Stimulated activated CD8-positive, alpha-beta memory T cell treated with anti-CD3 and anti-CD28 coated beads, Interleukin-12 subunit alpha, Interleukin-12 subunit beta, amount 100 ng/mL, for 24 hours (primary cell): ENCODE results near the gene EXT2.
A peak's percentile ranks its signal among the peaks of the same experiment; 100 is the strongest.

Source experiments
- DNase-seq: peaks from one replicate; pipeline ENCODE4 v3.0.0-alpha.2; 2020; ENCODE audit errors: extremely low read depth

Gene EXT2

DNA sequence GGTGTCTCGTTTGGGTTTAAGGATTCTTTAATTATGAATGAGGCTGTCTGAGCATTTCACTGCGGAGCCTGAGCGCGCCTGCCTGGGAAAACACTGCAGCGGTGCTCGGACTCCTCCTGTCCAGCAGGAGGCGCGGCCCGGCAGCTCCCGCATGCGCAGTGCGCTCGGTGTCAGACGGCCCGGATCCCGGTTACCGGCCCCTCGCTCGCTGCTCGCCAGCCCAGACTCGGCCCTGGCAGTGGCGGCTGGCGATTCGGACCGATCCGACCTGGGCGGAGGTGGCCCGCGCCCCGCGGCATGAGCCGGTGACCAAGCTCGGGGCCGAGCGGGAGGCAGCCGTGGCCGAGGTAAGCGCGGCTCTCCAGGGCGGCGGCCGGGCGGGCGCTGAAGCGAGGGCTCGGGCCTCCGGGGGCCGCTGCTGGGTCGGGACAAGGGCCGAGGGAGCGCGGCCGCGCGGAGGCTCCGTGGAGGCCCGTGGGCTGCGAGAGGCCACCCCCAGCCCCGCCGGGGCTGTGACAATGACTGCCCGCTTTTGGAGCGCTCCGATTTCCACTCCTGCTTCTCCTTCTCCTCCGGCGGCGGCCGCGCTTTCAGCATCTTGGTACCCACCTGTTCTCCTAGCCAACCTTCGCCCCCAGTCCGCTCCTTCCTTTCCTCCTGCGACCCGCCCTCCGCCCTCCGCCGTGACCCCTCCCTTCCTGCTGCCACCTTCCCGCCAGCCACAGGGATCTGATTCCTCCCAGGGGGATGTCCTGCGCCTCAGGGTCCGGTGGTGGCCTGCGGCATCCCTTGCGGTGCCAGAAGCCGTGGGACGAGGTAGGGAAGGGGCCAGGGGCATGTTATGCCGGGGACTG, at the start of gene EXT2:
EXT2 (plus strand) TSS at position 173 of the 854 bp plus-strand sequence. CDS start 12,035 bp downstream, outside the sequence.
- peak; percentile 63 for DNase-seq

DNA sequence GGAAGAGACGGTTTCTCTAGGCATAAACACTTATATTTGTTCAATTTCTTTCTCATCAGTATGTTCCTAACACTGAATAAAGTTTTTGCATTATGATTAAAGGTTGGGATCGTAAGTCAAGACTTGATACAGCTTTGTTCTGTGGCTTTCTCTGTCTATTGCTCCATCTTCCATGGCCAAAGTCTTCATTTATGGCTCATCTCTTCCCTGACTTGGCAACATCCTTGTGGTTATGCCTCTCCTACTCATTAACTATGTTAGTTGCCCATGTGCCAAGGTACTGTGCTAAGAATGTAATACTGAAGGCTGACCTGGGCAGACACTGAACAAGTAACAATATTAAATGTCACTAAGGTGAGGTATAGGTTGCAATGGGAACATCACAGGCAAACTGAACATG, 49.3 kb upstream of the EXT2 start:
- DNase-seq: no peak

DNA sequence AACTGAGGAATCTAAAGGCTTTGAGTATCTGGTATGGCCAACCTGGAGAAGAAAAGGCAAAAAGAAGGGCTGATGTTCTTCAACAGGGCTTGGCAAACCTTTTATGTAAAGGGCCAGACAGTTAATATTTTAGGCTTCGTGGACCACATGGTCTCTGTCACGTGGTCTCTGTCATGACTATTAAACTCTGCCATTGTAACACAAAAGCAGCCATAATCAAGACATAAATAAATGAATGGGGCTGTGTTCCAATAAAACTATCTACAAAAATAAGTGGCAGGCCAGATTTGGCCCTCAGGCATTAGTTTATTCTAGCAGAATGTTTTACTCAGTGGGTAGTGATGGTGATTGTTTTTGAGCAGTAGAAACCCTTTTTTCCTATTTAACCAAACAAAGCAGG, 48.2 kb upstream of the EXT2 start:
- no peak for DNase-seq

DNA sequence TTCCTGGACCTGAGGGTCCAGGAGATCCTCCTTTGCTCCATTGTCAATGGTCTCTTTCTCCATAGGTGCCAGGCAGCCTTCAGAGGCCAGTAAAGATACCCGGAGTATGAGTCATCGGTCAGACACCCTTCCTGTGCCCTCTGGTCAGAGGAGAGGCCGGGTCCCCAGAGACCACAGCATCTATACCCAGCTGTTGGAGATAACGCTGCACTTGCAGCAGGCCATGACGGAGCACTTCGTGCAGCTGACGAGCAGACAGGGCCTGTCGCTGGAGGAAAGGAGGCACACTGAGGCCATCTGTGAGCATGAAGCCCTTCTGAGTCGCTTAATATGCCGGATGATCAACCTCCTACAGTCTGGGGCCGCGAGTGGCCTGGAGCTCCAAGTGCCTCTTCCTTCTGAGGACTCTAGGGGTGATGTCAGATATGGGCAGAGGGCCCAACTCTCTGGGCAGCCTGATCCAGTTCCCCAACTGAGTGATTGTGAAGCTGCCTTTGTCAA, 47.5 kb upstream of the EXT2 start, which contains the start of gene ACCSL:
ACCSL (plus strand) TSS at position 51 of the 501 bp plus-strand sequence; CDS start at position 107, 56 bp downstream.
- no peak for DNase-seq

DNA sequence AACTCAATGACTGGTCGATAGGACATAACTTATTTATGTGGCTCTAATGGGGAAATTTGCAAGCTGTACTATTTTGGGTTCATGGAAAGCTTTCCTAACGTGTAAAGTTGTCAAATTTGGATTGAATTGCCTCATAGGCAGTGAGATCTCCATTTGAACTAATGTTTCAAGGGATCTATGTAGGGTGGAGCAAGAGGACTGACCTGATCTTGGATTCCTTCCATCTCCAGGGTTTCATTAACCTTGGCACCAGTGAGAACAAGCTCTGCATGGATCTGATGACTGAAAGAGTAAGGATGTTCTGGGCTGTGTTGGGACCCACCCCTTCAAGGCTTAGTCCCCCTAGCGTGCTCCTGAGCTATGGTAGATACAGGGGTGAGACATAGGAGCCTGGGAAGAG, 45.6 kb upstream of the EXT2 start:
- DNase-seq: no peak

DNA sequence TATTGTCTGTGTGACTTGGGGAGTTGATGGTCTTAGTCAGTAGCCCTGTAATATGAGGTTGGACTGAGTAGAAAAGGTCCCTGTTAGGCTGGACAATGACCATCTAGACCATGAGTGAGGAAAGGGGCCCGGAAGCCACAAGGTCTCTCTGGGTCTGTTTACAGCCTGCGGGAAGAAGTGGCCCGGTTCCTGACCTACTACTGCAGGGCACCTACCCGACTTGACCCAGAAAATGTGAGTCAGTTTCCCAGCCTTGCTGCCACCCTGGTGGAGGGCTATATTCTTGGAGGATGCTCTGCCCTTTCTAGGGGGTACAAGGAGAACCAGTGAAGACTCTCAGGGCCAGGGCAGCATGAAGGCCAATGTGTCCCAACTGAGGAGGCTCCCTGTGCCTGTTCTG, 44.3 kb upstream of the EXT2 start:
- no peak for DNase-seq

DNA sequence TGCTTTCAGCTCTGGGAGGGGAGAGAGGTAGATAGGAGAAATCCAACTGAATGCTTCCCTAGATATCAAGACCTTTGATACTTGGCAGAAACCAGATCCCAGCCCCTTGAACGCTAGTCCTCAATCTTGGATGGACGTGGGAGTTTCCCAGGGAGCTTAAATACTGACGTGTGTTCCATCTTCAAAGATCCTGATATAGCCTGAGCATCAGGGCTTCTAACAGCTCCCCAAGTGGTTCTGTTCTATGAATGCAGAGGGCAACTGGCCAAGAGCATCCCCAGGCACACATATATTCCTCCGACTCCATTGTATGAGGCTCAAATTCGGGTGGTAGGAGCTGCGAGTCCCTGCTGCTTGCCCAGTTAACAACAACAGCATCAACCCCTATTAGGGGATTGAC, 38.1 kb upstream of the EXT2 start:
- DNase-seq: no peak

DNA sequence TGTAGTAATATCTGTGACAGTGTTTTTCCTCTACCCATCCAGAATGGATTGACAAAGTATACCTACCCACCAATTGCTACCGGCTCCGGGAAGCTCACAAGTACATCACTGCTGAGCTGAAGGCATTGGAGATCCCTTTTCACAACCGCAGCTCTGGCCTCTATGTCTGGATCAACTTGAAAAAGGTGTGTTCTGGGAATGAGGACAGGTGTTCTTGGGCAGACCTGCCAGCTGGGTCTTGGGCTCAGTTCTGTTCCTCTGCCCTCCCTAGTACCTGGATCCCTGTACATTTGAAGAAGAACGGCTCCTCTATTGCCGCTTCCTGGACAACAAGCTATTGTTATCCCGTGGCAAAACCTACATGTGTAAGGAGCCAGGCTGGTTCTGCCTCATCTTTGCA, 37.2 kb upstream of the EXT2 start:
- DNase-seq: no peak

DNA sequence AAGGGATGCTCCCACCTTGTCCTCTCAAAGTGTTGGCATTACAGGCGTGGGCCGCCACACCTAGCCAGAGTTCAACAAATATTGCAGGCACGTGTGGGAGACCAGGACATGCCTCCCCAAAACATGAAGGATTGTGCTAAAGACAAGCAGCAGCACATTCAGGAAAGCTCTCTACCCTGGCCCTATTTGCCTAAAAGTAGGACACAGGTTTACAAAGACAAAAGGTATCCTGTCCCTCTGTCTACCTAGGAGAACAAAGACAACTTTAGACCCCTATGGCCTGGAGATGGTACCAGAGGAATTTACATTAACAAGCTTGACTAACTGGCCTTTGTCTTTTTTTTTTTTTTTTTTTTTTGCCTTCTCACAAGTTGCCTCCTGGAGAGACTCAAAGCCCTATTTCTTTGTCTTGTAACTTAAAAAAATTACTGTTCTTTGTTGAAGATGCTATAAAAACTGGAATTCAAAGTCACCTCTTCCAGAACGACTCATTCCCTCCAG, 30.3 kb upstream of the EXT2 start:
- no peak for DNase-seq

DNA sequence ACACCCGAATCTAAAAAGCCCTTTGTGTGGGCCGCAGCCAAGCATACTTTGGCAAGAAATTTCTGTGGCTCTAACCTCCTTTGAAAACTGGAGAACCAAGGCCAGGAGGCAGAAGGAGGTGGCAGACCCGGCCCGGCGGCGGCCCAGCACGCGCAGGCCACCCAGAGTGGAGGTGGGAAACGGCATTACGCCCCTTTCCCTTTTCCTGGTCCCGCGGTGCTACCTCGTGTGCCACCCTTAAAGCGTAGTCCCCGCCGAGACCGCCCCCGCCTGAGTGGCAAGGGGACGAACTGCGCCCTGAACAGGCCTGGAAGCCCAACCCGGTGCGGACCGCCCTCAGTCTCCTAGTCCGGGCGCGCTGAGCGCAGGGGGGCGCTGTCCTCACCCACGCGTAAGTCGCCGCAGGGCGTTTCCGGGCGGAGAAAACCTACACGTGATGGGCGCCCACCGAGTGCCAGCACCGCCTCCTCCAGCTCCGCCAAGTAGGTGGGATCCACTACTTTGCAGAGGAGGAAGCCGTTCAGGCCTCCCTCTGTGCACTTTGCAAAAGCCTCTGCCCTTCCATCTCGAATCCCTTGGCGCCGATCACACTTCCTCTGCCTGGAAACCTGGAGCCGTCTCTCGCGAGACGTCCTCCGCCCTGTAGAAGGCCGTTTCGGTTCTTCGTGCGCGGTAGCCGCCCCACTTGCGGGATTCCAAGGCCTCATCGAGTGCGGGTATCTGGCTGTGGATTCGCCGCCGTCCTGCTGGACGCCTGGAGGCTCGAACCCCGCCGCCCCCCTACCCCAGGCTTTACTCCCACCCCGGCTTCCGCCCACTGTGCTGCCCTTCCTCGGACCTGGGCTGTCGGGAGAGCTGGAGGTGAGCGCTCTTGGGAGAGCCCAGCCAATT, 29.4 kb upstream of the EXT2 start, which contains the start of gene ACCS:
ACCS (plus strand) TSS at position 430 of the 891 bp plus-strand sequence. CDS start 1,358 bp downstream, outside the sequence.
- DNase-seq: peak; percentile 59

DNA sequence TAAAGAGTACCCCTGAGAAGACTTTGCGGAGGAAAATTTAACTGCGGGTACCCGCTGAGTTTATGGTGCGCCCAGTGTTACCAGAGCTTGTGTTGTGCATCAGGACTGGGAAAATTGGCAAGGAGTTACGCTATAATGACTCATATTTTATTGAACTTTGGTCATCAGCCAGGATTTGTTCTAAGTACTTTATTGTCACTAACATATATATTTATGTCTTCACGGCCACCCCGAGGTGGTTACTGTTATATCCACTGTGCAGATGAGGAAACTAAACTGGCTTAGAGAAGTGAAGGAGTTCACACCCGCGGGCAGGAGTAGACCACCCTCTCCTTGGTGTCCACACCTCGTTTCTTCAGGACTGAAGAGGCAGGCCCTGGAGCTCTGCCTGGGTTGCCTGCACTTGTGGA, 28.7 kb upstream of the EXT2 start:
- DNase-seq: no peak

DNA sequence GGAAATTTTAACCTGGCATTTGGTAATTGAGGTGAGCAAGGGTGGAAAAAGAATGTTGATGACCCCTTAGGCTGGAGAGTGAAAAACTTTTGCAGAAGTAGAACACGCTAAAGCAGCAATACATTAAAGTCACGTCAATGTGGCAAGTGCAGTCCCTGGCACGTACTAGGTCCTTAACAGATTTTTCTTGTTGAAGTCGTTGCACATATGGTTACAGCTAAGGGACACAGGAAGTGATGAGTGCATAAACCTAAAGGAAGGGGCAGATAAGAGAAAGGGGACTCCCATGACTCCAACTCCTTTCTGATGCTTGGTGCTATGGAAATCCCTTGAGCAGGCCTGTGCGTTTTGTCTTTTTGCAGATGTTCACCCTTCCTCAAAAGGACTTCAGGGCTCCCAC, 28.2 kb upstream of the EXT2 start:
- no peak for DNase-seq

DNA sequence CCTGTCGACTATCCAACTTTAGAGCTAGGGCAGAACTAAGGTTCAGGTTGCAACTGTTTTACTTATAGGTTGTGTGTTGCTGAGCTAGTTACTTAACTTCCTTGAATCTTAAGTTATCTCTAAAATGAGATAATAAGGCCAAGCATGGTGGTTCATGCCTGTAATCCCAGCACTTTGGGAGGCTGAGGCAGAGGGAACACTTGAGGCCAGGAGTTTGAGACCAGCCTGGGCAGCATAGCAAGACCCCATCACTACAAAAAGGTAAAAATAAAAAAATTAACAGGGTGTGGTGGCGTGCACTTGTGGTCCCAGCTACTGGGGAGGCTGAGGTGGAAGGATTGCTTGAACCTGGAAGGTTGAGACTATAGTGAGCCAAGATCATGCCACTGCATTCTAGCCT, 27.3 kb upstream of the EXT2 start:
- DNase-seq: no peak

DNA sequence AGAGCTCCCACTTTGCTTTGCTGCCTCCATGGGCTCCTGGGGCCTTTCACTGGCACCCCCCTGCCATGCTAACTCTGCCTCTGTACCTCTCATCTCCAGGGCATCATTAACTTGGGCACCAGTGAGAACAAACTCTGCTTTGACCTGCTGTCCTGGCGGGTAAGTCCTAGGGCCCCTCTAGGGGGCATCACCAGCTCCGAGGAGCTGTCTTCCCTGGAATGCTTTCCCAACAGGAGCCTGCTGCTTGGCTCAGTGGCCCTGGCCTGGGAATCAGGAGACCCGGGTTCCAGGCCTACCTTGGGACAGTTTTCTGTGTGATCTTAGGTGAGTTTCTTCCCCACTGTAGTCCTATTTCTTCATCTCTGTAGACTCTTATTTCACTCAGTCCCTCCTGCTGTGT, 24.3 kb upstream of the EXT2 start:
- no peak for DNase-seq

DNA sequence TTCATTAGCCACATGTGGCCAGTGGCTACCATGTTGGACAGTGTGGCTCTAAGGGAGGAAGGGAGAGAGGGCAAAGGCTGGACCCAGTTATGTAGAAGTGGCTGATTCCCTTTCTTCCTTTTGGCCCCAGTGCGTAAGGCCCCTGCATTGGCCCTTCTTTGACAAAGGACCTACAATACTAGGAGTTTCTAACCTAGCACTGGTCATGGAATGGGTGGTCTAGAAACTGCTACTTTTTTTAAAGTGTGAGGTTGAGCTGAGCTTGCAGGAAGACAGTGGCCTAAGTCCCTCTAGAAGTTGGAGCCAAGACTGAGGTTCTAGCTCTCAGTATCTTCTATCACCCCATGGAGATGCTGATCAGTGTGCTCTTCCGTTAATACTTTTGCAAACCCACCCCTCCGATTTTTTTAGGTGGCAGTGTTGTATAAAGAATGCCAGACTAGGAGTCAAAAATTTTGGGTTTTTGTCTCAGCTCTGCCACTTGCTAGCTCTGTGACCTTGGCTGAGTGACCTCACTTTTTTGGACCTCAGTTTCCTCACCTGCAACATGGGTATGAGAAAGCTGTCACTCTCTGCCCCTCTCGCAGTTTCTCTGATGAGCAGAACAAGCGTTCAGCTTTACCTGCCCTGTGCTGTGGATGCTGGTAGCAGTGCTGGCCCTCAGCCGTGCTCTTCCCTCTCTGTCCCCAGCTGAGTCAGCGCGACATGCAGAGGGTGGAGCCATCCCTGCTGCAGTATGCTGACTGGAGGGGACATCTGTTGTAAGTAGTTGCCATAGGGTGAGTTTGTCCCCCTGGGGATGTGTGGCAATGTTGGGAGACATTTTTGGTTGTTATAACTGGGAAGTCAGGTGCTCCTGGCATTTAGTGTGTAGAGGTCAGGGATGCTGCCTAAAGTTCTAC, 22.5 kb upstream of the EXT2 start:
- DNase-seq: no peak

DNA sequence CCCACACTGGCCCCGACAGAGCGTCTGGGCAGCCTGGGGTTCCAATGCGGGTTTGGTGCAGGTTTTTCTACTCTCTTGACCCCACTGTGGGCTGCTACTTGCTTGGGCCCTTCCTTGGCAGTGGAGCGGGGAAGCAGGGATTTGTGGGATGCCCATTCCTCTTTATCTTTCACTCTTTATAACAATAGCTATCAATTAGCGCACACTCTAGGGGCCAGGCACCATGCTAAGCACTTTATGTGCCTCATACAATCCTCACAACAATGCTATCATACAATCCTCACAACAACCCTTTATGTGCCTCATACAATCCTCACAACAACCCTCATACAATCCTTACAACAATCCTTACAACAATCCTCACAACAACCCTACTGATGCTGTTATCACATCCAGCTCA, 16.7 kb upstream of the EXT2 start:
- DNase-seq: no peak

DNA sequence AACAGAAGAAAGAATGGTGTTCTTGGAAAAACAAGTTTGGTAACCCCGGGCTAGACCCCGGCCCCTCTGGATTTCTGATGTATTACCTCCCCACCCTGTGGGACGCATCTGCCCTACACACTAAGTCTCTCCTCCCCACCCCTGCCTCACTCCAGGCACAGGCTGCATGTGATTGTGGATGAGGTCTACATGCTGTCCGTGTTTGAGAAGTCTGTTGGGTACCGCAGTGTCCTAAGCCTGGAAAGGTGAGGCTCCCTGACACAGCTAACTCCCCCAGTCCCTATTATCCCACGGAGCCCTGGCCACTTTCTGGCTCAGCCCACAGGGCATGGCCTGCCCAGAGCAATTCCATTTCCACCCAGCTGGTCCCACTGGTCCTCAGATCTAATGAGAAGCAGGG, 16.1 kb upstream of the EXT2 start:
- DNase-seq: no peak

DNA sequence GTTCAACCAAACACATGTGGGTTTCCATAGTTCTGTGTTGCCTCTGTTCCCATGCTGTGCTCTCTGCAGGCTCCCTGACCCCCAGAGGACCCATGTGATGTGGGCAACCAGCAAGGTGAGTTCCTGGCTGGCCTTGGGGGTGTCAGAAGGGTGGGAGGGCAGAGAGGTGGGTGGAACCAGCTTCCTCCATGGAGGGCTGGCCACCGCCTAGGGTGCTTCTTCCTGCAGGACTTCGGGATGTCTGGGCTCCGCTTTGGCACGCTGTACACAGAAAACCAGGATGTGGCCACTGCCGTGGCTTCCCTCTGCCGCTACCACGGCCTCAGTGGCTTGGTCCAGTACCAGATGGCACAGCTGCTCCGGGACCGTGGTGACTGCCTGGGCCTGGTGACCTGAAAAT, 14.5 kb upstream of the EXT2 start:
- no peak for DNase-seq

DNA sequence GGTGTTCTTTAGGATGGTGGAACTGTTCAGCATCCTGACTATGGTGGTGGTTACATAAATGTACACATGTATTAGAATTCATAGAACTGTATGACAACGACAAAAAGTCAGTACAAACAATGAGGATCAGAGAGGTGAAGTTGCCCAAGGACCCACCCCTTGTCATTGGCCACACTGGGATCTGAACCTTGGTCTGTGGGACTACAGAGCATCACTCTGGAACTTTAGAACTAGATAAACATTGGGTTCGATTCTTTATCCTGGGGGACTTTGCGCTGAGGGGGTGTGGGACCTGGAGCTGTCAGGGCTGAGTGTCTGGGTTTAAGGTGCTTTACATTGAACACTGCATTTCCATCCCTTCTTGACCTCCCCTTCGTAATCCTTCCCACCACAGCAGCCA, 12.8 kb upstream of the EXT2 start:
- DNase-seq: no peak

DNA sequence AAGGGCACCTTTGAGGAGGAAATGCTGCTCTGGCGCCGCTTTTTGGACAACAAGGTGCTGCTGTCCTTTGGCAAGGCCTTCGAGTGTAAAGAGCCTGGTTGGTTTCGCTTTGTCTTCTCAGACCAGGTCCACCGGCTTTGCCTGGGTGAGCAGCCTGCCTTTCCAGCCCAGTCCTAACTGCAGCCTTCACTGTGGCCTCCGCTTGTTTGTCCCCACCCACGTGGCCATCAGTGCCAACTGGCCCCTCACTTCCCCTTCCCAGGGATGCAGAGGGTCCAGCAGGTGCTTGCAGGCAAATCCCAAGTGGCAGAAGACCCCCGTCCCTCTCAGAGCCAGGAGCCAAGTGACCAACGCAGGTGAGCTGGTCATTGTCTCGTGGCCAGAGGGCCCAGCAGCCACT, 12.0 kb upstream of the EXT2 start:
- DNase-seq: no peak

DNA sequence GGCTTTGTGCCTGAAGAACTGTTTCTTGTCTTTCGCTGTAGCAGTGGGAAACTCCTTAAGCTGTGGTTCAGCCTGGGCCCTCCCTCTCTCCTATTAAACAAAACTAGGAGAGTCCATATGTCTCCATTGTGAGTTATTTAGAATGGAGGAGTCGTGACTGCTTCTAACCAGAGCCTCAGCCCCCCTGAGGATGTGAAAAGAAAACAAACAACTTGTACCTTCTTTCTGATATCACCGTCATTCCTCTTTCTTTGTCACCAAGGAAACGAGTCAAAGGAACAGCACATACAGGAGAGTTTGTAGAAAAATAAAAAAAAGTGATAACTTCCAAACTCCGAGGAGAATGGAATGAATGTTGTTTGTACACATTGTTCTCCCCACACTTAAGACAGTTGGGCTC, 11.6 kb upstream of the EXT2 start:
- no peak for DNase-seq
